Measurements from ENCODE around the gene SPINDOC. TPM values are rescaled to one million over a fixed set of nuclear protein-coding genes. Genes with fewer than 3 reads are reported as not detected.
A peak's percentile ranks its signal among the peaks of the same experiment; 100 is the strongest.

Gene SPINDOC
- polyA plus RNA-seq, 1 donor (not counting 4 experiments of a cell fraction or from before 2014, with no cell fraction given): 8.1 TPM

- dilution Hi-C loops (cut with MboI; ENCODE audit: extremely low pct_ligation_motif_present, low sequenced_read_pairs): no loop called here
- Histone ChIP-seq H4K20me1 (ENCODE audit: control insufficient read depth, extremely low read depth, insufficient read depth, low read length) (peaks cover 20% of the 10 kb centered on the region), H3K9ac (ENCODE audit: control insufficient read depth, extremely low read depth, insufficient read depth, low read length) (peak overlapping the region; percentile 51), H3K9me1 (ENCODE audit: control insufficient read depth, extremely low read depth, insufficient read depth, low read length) (peaks cover 4% of the 10 kb centered on the region), H3K4me1 (ENCODE audit: control insufficient read depth, extremely low read depth, insufficient read depth, low read length) (peaks cover 33% of the 10 kb centered on the region), H2AFZ (ENCODE audit: control insufficient read depth, low read length) (peak overlapping the region; percentile 52), H3K79me2 (ENCODE audit: control insufficient read depth, insufficient read depth, low read length) (peaks cover 41% of the 10 kb centered on the region), H3K27ac (ENCODE audit: control insufficient read depth, insufficient read depth, low read length) (peak overlapping the region; percentile 54), H3K9me3 (ENCODE audit: control insufficient read depth, low read depth, low read length) (no peaks in the 10 kb centered on the region), H3K27me3 (ENCODE audit: control insufficient read depth, extremely low read depth, insufficient read depth, low read length) (no peaks in the 10 kb centered on the region), H3K36me3 (ENCODE audit: control insufficient read depth in 2 of 2, extremely low read depth in 1 of 2, insufficient read depth in 2 of 2, low read length in 2 of 2) (peaks cover 3 to 11% of the 10 kb centered on the region in 2 experiments), H3K4me3 (ENCODE audit: control insufficient read depth in 2 of 3, extremely low read depth in 1 of 3, insufficient read depth in 2 of 3, low read depth in 1 of 3, low read length in 3 of 3) (peak overlapping the region in 2 of 3 experiments; percentile 45 to 64), H3K4me2 (ENCODE audit: control insufficient read depth, extremely low read depth, insufficient read depth, low read depth, low read length) (peak overlapping the region; percentile 77)
- FAIRE-seq: no peak
- TF ChIP-seq CTCF (optimal IDR thresholded peaks at IDR 0.05 in 1 of 3, IDR thresholded peaks at IDR 0.05 in 1 of 3, conservative IDR thresholded peaks at IDR 0.05 in 1 of 3; ENCODE audit: extremely low read depth in 1 of 3, insufficient read depth in 2 of 3, low read length in 3 of 3) (no peak), EZH2 (IDR thresholded peaks at IDR 0.05; ENCODE audit: low read length) (no peak)
- DNase-seq (ENCODE audit: low read depth, low spot score): no peak
These were observed 25.0 kb downstream of the SPINDOC start for GRCh38 chr11:63838150-63838677.

- Histone ChIP-seq H3K4me2 (ENCODE audit: control insufficient read depth, extremely low read depth, insufficient read depth, low read depth, low read length) (peak within 1 kb of the TSS; percentile 95), H3K4me1 (ENCODE audit: control insufficient read depth, extremely low read depth, insufficient read depth, low read length) (peaks cover 33% of the 10 kb centered on the region), H3K9me3 (ENCODE audit: control insufficient read depth, low read depth, low read length) (no peaks in the 10 kb centered on the region), H3K27ac (ENCODE audit: control insufficient read depth, insufficient read depth, low read length) (peak within 1 kb of the TSS; percentile 63), H3K9ac (ENCODE audit: control insufficient read depth, extremely low read depth, insufficient read depth, low read length) (peak within 1 kb of the TSS; percentile 89), H3K4me3 (ENCODE audit: control insufficient read depth in 2 of 3, extremely low read depth in 1 of 3, insufficient read depth in 2 of 3, low read depth in 1 of 3, low read length in 3 of 3) (peak within 1 kb of the TSS; percentile 64 to 94 (median 94)), H3K36me3 (ENCODE audit: control insufficient read depth in 2 of 2, extremely low read depth in 1 of 2, insufficient read depth in 2 of 2, low read length in 2 of 2) (peaks cover 4 to 14% of the 10 kb centered on the region in 2 experiments), H4K20me1 (ENCODE audit: control insufficient read depth, extremely low read depth, insufficient read depth, low read length) (peaks cover 20% of the 10 kb centered on the region), H3K27me3 (ENCODE audit: control insufficient read depth, extremely low read depth, insufficient read depth, low read length) (no peaks in the 10 kb centered on the region), H2AFZ (ENCODE audit: control insufficient read depth, low read length) (peak within 1 kb of the TSS; percentile 52), H3K9me1 (ENCODE audit: control insufficient read depth, extremely low read depth, insufficient read depth, low read length) (peaks cover 4% of the 10 kb centered on the region), H3K79me2 (ENCODE audit: control insufficient read depth, insufficient read depth, low read length) (peaks cover 47% of the 10 kb centered on the region)
- peak; percentile 57 for FAIRE-seq
- DNase-seq (ENCODE audit: low read depth, low spot score): peak; percentile 82
- dilution Hi-C loops (cut with MboI; ENCODE audit: extremely low pct_ligation_motif_present, low sequenced_read_pairs): no loop called here
- no peak for TF ChIP-seq EZH2 (IDR thresholded peaks at IDR 0.05; ENCODE audit: low read length)
- TF ChIP-seq CTCF (optimal IDR thresholded peaks at IDR 0.05 in 1 of 3, IDR thresholded peaks at IDR 0.05 in 1 of 3, conservative IDR thresholded peaks at IDR 0.05 in 1 of 3; ENCODE audit: extremely low read depth in 1 of 3, insufficient read depth in 2 of 3, low read length in 3 of 3): peak in 1 of 3 experiments; percentile 2
These were observed 25.6 kb downstream of the SPINDOC start, which contains the start of gene MARK2 for GRCh38 chr11:63838678-63839507. Gene MARK2 (plus strand): TSS chr11:63839110. CDS start chr11:63839507, 397 bp downstream.

Measured in keratinocyte (primary cell).